ENCODE data around the gene COL20A1. TPM values are rescaled to one million over a fixed set of nuclear protein-coding genes. Genes with fewer than 3 reads are reported as not detected.

Gene COL20A1
- total and polyA plus RNA-seq, 2 donors (not counting 1 experiment from before 2014, with no cell fraction given): not detected

DNA sequence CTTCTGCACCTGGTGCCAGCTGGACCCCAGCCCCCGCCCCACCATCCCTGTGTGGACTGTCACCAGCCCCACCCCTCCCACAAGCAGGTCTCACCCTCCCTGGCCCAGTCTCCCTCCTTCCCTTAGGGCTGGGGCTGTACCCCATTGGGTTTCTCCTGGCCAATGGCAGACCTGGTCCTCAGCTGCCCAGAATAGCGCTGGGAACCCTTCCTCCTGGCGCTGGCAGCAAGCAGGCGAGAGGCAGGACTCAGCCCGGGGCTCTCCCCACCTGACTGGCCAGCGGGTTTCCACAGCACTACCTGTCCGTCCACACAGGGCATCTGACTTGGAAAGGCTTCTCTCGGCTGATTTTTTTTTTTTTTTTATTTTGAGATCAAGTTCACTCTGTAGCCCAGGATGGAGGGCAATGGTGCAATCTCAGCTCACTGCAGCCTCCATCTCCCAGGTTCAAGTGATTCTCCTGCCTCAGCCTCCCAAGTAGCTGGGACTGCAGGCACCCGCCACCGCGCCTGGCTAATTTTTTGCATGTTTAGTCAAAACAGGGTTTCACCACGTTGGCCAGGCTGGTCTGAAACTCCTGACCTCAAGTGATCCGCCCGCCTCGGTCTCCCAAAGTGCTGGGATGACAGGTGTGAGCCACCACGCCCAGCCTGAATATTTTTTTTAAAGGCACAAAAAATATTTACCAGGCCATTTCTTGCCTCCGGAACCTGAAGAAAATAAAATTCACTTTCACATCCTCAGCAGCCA is 89.7 kb downstream of the COL20A1 start:
- TF ChIP-seq CTCF (IDR thresholded peaks at IDR 0.05): no peak
- TF ChIP-seq EZH2 (IDR thresholded peaks at IDR 0.05; ENCODE audit: borderline replicate concordance, insufficient read depth, low read depth, low read length, poor library complexity, severe bottlenecking): no peak
- no peak overlapping the region for H3K9ac ChIP-seq (ENCODE audit: low read length)
- H4K20me1 ChIP-seq (ENCODE audit: control insufficient read depth, insufficient read depth, low read length, poor library complexity, severe bottlenecking): no peaks in the 10 kb centered on the region
- Mint-ChIP-seq H3K27ac (no peak overlapping the region), H3K9me3 (ENCODE audit: insufficient read depth) (peaks cover 8% of the 10 kb centered on the region), H3K4me3 (no peak overlapping the region), H3K27me3 (peaks cover 11% of the 10 kb centered on the region), H3K4me1 (no peaks in the 10 kb centered on the region)
- H3K79me2 ChIP-seq (ENCODE audit: control insufficient read depth, insufficient read depth, low read length): no peaks in the 10 kb centered on the region
- POLR2A ChIA-PET: no interaction called here
- CTCF ChIA-PET: interaction anchor here (0.7 to 3.5 kb wide), 3 partner anchors 73 to 530 kb away, joined by 3 to 21 read pairs (median 15); no protein-coding TSS in a partner anchor
- H3K36me3 ChIP-seq (replicated peaks in 1 of 2; ENCODE audit: control extremely low read depth in 1 of 2, control insufficient read depth in 1 of 2, extremely low read depth in 1 of 2, insufficient read depth in 2 of 2, low read length in 1 of 2): no peaks in the 10 kb centered on the region
- peaks cover 0 to 16% (median 0%) of the 10 kb centered on the region in 4 experiments for H3K27me3 ChIP-seq (replicated peaks in 1 of 4; ENCODE audit: control extremely low read depth in 1 of 4, control insufficient read depth in 3 of 4, insufficient read depth in 4 of 4, low read length in 3 of 4)
- H3K4me2 ChIP-seq (replicated peaks; ENCODE audit: low read depth, low read length, poor library complexity, severe bottlenecking): no peak overlapping the region
- DNase-seq (no peak), ATAC-seq (ENCODE audit: low read depth) (no peak)
- H3K9me3 ChIP-seq (ENCODE audit: control extremely low read depth in 1 of 3, control insufficient read depth in 2 of 3, insufficient read depth in 1 of 3, low read length in 2 of 3): peaks cover 0 to 43% (median 16%) of the 10 kb centered on the region in 3 donors
- H2AFZ ChIP-seq (ENCODE audit: insufficient read depth, low read depth, low read length, poor library complexity, severe bottlenecking): no peak overlapping the region
- no peaks in the 10 kb centered on the region for H3K4me1 ChIP-seq (ENCODE audit: control insufficient read depth in 2 of 2, insufficient read depth in 2 of 2, low read length in 2 of 2)
- no peak overlapping the region for H3K27ac ChIP-seq (ENCODE audit: low read length in 2 of 2)
- intact Hi-C loops (cut with micrococcal nuclease): no loop called here
- no peak overlapping the region for H3K4me3 ChIP-seq (ENCODE audit: control extremely low read depth in 1 of 5, extremely low read depth in 1 of 5, insufficient read depth in 1 of 5, low read depth in 2 of 5, low read length in 4 of 5)
- 66% methylated on average over 15 of the region's 17 CpGs for WGBS (ENCODE audit: insufficient coverage)

- Mint-ChIP-seq H3K27ac (no peak overlapping the region), H3K4me1 (no peaks in the 10 kb centered on the region), H3K4me3 (no peak overlapping the region), H3K27me3 (peaks cover 6% of the 10 kb centered on the region), H3K9me3 (ENCODE audit: insufficient read depth) (peaks cover 8% of the 10 kb centered on the region)
- CTCF ChIA-PET: no interaction called here
- Histone ChIP-seq H3K27ac (ENCODE audit: low read length in 2 of 2) (no peak overlapping the region), H3K79me2 (ENCODE audit: control insufficient read depth, insufficient read depth, low read length) (no peaks in the 10 kb centered on the region), H2AFZ (ENCODE audit: insufficient read depth, low read depth, low read length, poor library complexity, severe bottlenecking) (no peak overlapping the region), H3K4me3 (ENCODE audit: control extremely low read depth in 1 of 5, extremely low read depth in 1 of 5, insufficient read depth in 1 of 5, low read depth in 2 of 5, low read length in 4 of 5) (no peak overlapping the region), H3K9me3 (ENCODE audit: control extremely low read depth in 1 of 3, control insufficient read depth in 2 of 3, insufficient read depth in 1 of 3, low read length in 2 of 3) (peaks cover 0 to 49% (median 16%) of the 10 kb centered on the region in 3 donors), H4K20me1 (ENCODE audit: control insufficient read depth, insufficient read depth, low read length, poor library complexity, severe bottlenecking) (no peaks in the 10 kb centered on the region), H3K9ac (ENCODE audit: low read length) (no peak overlapping the region), H3K4me1 (ENCODE audit: control insufficient read depth in 2 of 2, insufficient read depth in 2 of 2, low read length in 2 of 2) (no peaks in the 10 kb centered on the region), H3K36me3 (replicated peaks in 1 of 2; ENCODE audit: control extremely low read depth in 1 of 2, control insufficient read depth in 1 of 2, extremely low read depth in 1 of 2, insufficient read depth in 2 of 2, low read length in 1 of 2) (no peaks in the 10 kb centered on the region), H3K4me2 (replicated peaks; ENCODE audit: low read depth, low read length, poor library complexity, severe bottlenecking) (no peak overlapping the region), H3K27me3 (replicated peaks in 1 of 4; ENCODE audit: control extremely low read depth in 1 of 4, control insufficient read depth in 3 of 4, insufficient read depth in 4 of 4, low read length in 3 of 4) (peaks cover 0 to 14% (median 0%) of the 10 kb centered on the region in 4 experiments)
- no peak for DNase-seq
- 79% methylated on average over 10 of the region's 11 CpGs for WGBS (ENCODE audit: insufficient coverage)
- TF ChIP-seq CTCF (IDR thresholded peaks at IDR 0.05) (no peak), EZH2 (IDR thresholded peaks at IDR 0.05; ENCODE audit: borderline replicate concordance, insufficient read depth, low read depth, low read length, poor library complexity, severe bottlenecking) (no peak)
- intact Hi-C loops (cut with micrococcal nuclease): no loop called here
- POLR2A ChIA-PET: no interaction called here
- no peak for ATAC-seq (ENCODE audit: low read depth)
These were observed 90.6 kb downstream of the COL20A1 start for GRCh38 chr20:63383556-63383955.

Data from B cell (primary cell).